HCT116 (cell line): ENCODE measurements around the gene SH3PXD2A. TPM values are rescaled to one million over a fixed set of nuclear protein-coding genes. Genes with fewer than 3 reads are reported as not detected.

Source experiments
- ATAC-seq: fragments of 200-7000 bp; cut with Tn5 transposase; 2 replicates; pipeline ENCODE4 v1.9.1; 2020; ENCODE audit warnings: mild to moderate bottlenecking, moderate library complexity
- BruUV-seq: library from RNA; stranded (reverse); fragments of 400-500 nt; replicated peaks from 2 replicates; lab custom pipeline; 2021; lab: Mats Ljungman, UMichigan
- CTCF ChIA-PET: fragments of 300-600 bp; sonication (Branson Sonifier 250); formaldehyde crosslinking; loops from one replicate; lab custom pipeline; 2021; ENCODE audit warnings: antibody characterized with exemption; lab: Charles Lee
- POLR2A ChIA-PET: fragments of 300-600, 350-600 bp; sonication (Branson Sonifier 250); formaldehyde crosslinking; loops from one replicate; lab custom pipeline; 2021; ENCODE audit warnings: antibody characterized with exemption; lab: Charles Lee
- RAD21 ChIA-PET, 2 experiments: fragments of 300-600 bp; sonication (Branson Sonifier 250); formaldehyde crosslinking; loops; one replicate each; lab custom pipeline; 2023; ENCODE audit warnings: low total read pairs in 2 of 2; ENCODE audit not compliant: uncharacterized antibody in 2 of 2, unreplicated experiment in 2 of 2, low non-redundant PET in 1 of 2; lab: Charles Lee
- DNase-seq: peaks from one replicate; pipeline ENCODE4 v3.0.0-alpha.2; 2010; ENCODE audit warnings: low read depth, low spot score
- H2AFZ ChIP-seq: fragments of 200-600 bp; shearing (Covaris generic), sonication (generic); 2 replicates; pipeline ENCODE4 v1.6.1; 2017; ENCODE audit warnings: low read depth, mixed run types, mixed read lengths, antibody characterized with exemption, low read length; ENCODE audit not compliant: poor library complexity, severe bottlenecking
- H3K27ac ChIP-seq: 2 replicates; pipeline ENCODE4 v1.5.1; 2012; ENCODE audit warnings: low read depth, low read length
- H3K27me3 ChIP-seq: fragments of 200-600 bp; sonication (generic); 2 replicates; pipeline ENCODE4 v1.6.1; 2016; ENCODE audit warnings: mixed run types, low read length, mixed read lengths; ENCODE audit not compliant: insufficient read depth
- H3K36me3 ChIP-seq, 2 experiments: fragments of 200-500 bp in 1 of 2; fragments of 200-600 bp in 1 of 2; sonication (Bioruptor generic) in 1 of 2; sonication (generic) in 1 of 2; 2 replicates each; pipeline versions ENCODE4 v1.5.1 to v1.6.1; 2014 to 2016; ENCODE audit warnings: low read length in 2 of 2, inconsistent platforms in 1 of 2, mixed read lengths in 1 of 2, mixed run types in 1 of 2; ENCODE audit not compliant: insufficient read depth in 2 of 2, control insufficient read depth in 1 of 2
- H3K4me1 ChIP-seq, 2 experiments: fragments of 200-600 bp in 1 of 2; sonication (generic) in 1 of 2; 2 replicates each; pipeline versions ENCODE4 v1.5.1 to v1.6.1; 2012 to 2017; ENCODE audit warnings: low read length in 2 of 2, inconsistent platforms in 1 of 2, mild to moderate bottlenecking in 1 of 2, mixed read lengths in 1 of 2, mixed run types in 1 of 2, moderate library complexity in 1 of 2; ENCODE audit not compliant: insufficient read depth in 2 of 2, control insufficient read depth in 1 of 2
- H3K4me2 ChIP-seq: fragments of 200-600 bp; sonication (generic); 2 replicates; pipeline ENCODE4 v1.6.1; 2017; ENCODE audit warnings: mixed run types, low read length, mixed read lengths
- H3K4me3 ChIP-seq, 2 experiments: fragments of 200-600 bp in 1 of 2; sonication (generic) in 1 of 2; replicated peaks in 1 of 2; 2 replicates each; pipeline ENCODE4 v1.5.1; 2011 to 2016; ENCODE audit warnings: low read length in 2 of 2, control low read depth in 1 of 2, low read depth in 1 of 2, mild to moderate bottlenecking in 1 of 2, mixed read lengths in 1 of 2, mixed run types in 1 of 2
- H3K79me2 ChIP-seq: fragments of 200-600 bp; sonication (generic); 2 replicates; pipeline ENCODE4 v1.6.1; 2017; ENCODE audit warnings: mild to moderate bottlenecking, mixed run types, low read length, moderate library complexity, mixed read lengths; ENCODE audit not compliant: insufficient read depth
- H3K9ac ChIP-seq: fragments of 200-600 bp; sonication (generic); 2 replicates; pipeline ENCODE4 v1.6.1; 2016; ENCODE audit warnings: low read length, mixed read lengths
- H3K9me2 ChIP-seq: fragments of 200-600 bp; sonication (generic), shearing (Covaris generic); 2 replicates; pipeline ENCODE4 v1.6.1; 2017; ENCODE audit warnings: mixed run types, mild to moderate bottlenecking, moderate library complexity; ENCODE audit not compliant: insufficient read depth
- H3K9me3 ChIP-seq, 2 experiments: fragments of 200-500 bp in 1 of 2; fragments of 200-600 bp in 1 of 2; sonication (Bioruptor generic) in 1 of 2; sonication (generic) in 1 of 2; 2 replicates each; pipeline ENCODE4 v1.6.1; 2014 to 2017; ENCODE audit warnings: low read length in 2 of 2, mixed read lengths in 2 of 2, inconsistent platforms in 1 of 2, low read depth in 1 of 2, mild to moderate bottlenecking in 1 of 2, mixed run types in 1 of 2, moderate library complexity in 1 of 2; ENCODE audit not compliant: control insufficient read depth in 1 of 2, insufficient read depth in 1 of 2
- H4K20me1 ChIP-seq: fragments of 200-600 bp; sonication (generic), shearing (Covaris generic); 2 replicates; pipeline ENCODE4 v1.6.1; 2017; ENCODE audit warnings: mixed run types, mild to moderate bottlenecking, moderate library complexity; ENCODE audit not compliant: insufficient read depth
- CBX3 ChIP-seq: IDR thresholded peaks from 2 replicates; pipeline ENCODE4 v1.6.1; 2012; ENCODE audit warnings: low read depth
- CEBPB ChIP-seq: IDR thresholded peaks from 2 replicates; pipeline ENCODE4 v1.6.1; 2012; ENCODE audit warnings: low read depth
- EGR1 ChIP-seq: IDR thresholded peaks from 2 replicates; pipeline ENCODE4 v1.6.1; 2012; ENCODE audit warnings: low read depth
- EZH2 ChIP-seq: fragments of 200-600 bp; sonication (generic); IDR thresholded peaks from 2 replicates; pipeline ENCODE4 v1.6.1; 2017; ENCODE audit warnings: antibody characterized with exemption, mixed run types
- EZH2phosphoT487 ChIP-seq: fragments of 200-600 bp; IDR thresholded peaks from 2 replicates; pipeline ENCODE4 v1.6.1; 2018; ENCODE audit warnings: antibody characterized with exemption, borderline replicate concordance
- FOSL1 ChIP-seq: IDR thresholded peaks from 2 replicates; pipeline ENCODE4 v1.6.1; 2012; ENCODE audit warnings: low read depth
- JUND ChIP-seq: IDR thresholded peaks from 2 replicates; pipeline ENCODE4 v1.6.1; 2012
- POLR2AphosphoS5 ChIP-seq: IDR thresholded peaks from 2 replicates; pipeline ENCODE4 v1.6.1; 2011; ENCODE audit warnings: mild to moderate bottlenecking, low read depth, low read length, moderate library complexity
- SIN3A ChIP-seq: IDR thresholded peaks from 2 replicates; pipeline ENCODE4 v1.6.1; 2012; ENCODE audit warnings: low read depth
- SRF ChIP-seq: IDR thresholded peaks from 2 replicates; pipeline ENCODE4 v1.6.1; 2012; ENCODE audit warnings: low read depth
- TCF7L2 ChIP-seq: IDR thresholded peaks from 2 replicates; pipeline ENCODE4 v1.7.0; 2011; ENCODE audit warnings: borderline replicate concordance, inconsistent platforms; ENCODE audit not compliant: insufficient read depth, insufficient read length; ENCODE audit errors: extremely low read depth
- YY1 ChIP-seq: IDR thresholded peaks from 2 replicates; pipeline ENCODE4 v1.6.1; 2011; ENCODE audit warnings: low read length, low read depth, moderate library complexity, mild to moderate bottlenecking; ENCODE audit not compliant: insufficient replicate concordance; ENCODE audit errors: extremely low read depth
- intact Hi-C: fragments of 100-400 bp; cut with micrococcal nuclease; formaldehyde crosslinking; loops from 2 replicates; pipeline ENCODE4 v1.10.0; 2022
- total RNA-seq: library from RNA; stranded (reverse); gene quantifications from one replicate; pipeline ENCODE4 v1.2.1, GENCODE V29; 2021; ENCODE audit not compliant: unreplicated experiment
- TF ChIP-seq, protein P1 (sequence below), 3 experiments: fragments of 200-600 bp in 1 of 3; sonication (generic) in 1 of 3; IDR thresholded peaks in 2 of 3; conservative IDR thresholded peaks in 1 of 3; 2 replicates each; pipeline ENCODE4 v1.5.1; 2012 to 2017; ENCODE audit warnings: low read depth in 2 of 3, low read length in 2 of 3, antibody characterized with exemption in 1 of 3, borderline replicate concordance in 1 of 3, control low read depth in 1 of 3, mild to moderate bottlenecking in 1 of 3, mixed read lengths in 1 of 3, mixed run types in 1 of 3, moderate library complexity in 1 of 3; ENCODE audit not compliant: insufficient read depth in 1 of 3
- TF ChIP-seq, protein P2 (sequence below): IDR thresholded peaks from 2 replicates; pipeline ENCODE4 v1.6.1; 2012
- TF ChIP-seq, protein P3 (sequence below): IDR thresholded peaks from 2 replicates; pipeline ENCODE4 v1.6.1; 2012; ENCODE audit warnings: low read depth
- TF ChIP-seq, protein P4 (sequence below): IDR thresholded peaks from 2 replicates; pipeline ENCODE4 v1.6.1; 2011; ENCODE audit warnings: mild to moderate bottlenecking, low read length, moderate library complexity; ENCODE audit not compliant: insufficient replicate concordance; ENCODE audit errors: extremely low read depth
- TF ChIP-seq, protein P5 (sequence below): IDR thresholded peaks from 2 replicates; pipeline ENCODE4 v1.6.1; 2012

The SH3PXD2A gene
- total RNA-seq, 1 experiment from 2014 or later, result 8.7 TPM

DNA sequence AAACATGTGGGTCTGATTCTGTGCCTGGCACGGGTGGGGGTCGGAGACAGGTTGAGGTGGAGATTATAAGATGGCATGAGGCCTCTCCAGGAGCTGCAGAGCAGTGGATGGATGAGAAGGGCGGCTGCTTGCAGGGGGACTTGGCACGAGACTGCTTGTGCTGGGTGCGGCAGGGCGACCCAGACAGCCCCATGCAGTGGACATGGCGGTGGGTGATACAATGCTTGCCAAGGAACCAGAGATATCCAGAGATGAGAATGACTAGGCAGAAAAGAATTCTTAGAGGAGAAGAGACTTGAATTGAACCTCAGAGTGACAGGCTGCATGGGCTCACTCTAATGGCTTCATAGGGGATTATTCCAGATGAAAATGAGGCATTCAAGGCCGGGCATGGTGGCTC lies 216.4 kb downstream of the SH3PXD2A start:
- Histone ChIP-seq H3K9me2 (no peaks in the 10 kb centered on the region), H3K79me2 (no peaks in the 10 kb centered on the region), H4K20me1 (no peaks in the 10 kb centered on the region), H3K4me2 (no peak overlapping the region), H3K36me3 (no peaks in the 10 kb centered on the region), H3K4me1 (peaks cover 3 to 13% of the 10 kb centered on the region in 2 experiments; a peak in 3 of 4 replicates), H3K27ac (no peak overlapping the region), H3K27me3 (no peaks in the 10 kb centered on the region), H3K4me3 (no peak overlapping the region), H3K9me3 (no peaks in the 10 kb centered on the region), H2AFZ (no peak overlapping the region), H3K9ac (no peak overlapping the region)
- no peak for DNase-seq
- ChIA-PET RAD21 (no interaction called here), CTCF (no interaction called here), POLR2A (no interaction called here)
- no TSS peak for BruUV-seq
- intact Hi-C loops, result no loop called here
- ATAC-seq, result no peak
- no peak for TF ChIP-seq CEBPB
- TF ChIP-seq EGR1, result no peak
- TF ChIP-seq, protein P1, sequence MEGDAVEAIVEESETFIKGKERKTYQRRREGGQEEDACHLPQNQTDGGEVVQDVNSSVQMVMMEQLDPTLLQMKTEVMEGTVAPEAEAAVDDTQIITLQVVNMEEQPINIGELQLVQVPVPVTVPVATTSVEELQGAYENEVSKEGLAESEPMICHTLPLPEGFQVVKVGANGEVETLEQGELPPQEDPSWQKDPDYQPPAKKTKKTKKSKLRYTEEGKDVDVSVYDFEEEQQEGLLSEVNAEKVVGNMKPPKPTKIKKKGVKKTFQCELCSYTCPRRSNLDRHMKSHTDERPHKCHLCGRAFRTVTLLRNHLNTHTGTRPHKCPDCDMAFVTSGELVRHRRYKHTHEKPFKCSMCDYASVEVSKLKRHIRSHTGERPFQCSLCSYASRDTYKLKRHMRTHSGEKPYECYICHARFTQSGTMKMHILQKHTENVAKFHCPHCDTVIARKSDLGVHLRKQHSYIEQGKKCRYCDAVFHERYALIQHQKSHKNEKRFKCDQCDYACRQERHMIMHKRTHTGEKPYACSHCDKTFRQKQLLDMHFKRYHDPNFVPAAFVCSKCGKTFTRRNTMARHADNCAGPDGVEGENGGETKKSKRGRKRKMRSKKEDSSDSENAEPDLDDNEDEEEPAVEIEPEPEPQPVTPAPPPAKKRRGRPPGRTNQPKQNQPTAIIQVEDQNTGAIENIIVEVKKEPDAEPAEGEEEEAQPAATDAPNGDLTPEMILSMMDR (IDR thresholded peaks at IDR 0.05 in 2 of 3, conservative IDR thresholded peaks at IDR 0.05 in 1 of 3; ENCODE audit: borderline replicate concordance in 1 of 3, insufficient read depth in 1 of 3, low read depth in 2 of 3, low read length in 2 of 3), result no peak
- TF ChIP-seq EZH2, result no peak
- no peak for TF ChIP-seq POLR2AphosphoS5
- no peak for TF ChIP-seq EZH2phosphoT487
- TF ChIP-seq, protein P2, sequence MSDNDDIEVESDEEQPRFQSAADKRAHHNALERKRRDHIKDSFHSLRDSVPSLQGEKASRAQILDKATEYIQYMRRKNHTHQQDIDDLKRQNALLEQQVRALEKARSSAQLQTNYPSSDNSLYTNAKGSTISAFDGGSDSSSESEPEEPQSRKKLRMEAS, result no peak
- no peak for TF ChIP-seq JUND
- TF ChIP-seq, protein P3, sequence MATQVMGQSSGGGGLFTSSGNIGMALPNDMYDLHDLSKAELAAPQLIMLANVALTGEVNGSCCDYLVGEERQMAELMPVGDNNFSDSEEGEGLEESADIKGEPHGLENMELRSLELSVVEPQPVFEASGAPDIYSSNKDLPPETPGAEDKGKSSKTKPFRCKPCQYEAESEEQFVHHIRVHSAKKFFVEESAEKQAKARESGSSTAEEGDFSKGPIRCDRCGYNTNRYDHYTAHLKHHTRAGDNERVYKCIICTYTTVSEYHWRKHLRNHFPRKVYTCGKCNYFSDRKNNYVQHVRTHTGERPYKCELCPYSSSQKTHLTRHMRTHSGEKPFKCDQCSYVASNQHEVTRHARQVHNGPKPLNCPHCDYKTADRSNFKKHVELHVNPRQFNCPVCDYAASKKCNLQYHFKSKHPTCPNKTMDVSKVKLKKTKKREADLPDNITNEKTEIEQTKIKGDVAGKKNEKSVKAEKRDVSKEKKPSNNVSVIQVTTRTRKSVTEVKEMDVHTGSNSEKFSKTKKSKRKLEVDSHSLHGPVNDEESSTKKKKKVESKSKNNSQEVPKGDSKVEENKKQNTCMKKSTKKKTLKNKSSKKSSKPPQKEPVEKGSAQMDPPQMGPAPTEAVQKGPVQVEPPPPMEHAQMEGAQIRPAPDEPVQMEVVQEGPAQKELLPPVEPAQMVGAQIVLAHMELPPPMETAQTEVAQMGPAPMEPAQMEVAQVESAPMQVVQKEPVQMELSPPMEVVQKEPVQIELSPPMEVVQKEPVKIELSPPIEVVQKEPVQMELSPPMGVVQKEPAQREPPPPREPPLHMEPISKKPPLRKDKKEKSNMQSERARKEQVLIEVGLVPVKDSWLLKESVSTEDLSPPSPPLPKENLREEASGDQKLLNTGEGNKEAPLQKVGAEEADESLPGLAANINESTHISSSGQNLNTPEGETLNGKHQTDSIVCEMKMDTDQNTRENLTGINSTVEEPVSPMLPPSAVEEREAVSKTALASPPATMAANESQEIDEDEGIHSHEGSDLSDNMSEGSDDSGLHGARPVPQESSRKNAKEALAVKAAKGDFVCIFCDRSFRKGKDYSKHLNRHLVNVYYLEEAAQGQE, result no peak
- TF ChIP-seq, protein P4, sequence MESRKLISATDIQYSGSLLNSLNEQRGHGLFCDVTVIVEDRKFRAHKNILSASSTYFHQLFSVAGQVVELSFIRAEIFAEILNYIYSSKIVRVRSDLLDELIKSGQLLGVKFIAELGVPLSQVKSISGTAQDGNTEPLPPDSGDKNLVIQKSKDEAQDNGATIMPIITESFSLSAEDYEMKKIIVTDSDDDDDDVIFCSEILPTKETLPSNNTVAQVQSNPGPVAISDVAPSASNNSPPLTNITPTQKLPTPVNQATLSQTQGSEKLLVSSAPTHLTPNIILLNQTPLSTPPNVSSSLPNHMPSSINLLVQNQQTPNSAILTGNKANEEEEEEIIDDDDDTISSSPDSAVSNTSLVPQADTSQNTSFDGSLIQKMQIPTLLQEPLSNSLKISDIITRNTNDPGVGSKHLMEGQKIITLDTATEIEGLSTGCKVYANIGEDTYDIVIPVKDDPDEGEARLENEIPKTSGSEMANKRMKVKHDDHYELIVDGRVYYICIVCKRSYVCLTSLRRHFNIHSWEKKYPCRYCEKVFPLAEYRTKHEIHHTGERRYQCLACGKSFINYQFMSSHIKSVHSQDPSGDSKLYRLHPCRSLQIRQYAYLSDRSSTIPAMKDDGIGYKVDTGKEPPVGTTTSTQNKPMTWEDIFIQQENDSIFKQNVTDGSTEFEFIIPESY, result no peak
- TF ChIP-seq, protein P5, sequence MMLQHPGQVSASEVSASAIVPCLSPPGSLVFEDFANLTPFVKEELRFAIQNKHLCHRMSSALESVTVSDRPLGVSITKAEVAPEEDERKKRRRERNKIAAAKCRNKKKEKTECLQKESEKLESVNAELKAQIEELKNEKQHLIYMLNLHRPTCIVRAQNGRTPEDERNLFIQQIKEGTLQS, result no peak
- TF ChIP-seq CBX3, result no peak
- no peak for TF ChIP-seq YY1
- no peak for TF ChIP-seq TCF7L2
- no peak for TF ChIP-seq SRF
- TF ChIP-seq SIN3A, result no peak
- no peak for TF ChIP-seq FOSL1
- TF ChIP-seq, all 23 proteins: peak for 0
